HG03064 (cell line): ENCODE results near the gene ARL5A.

ENCODE experiments used
- ATAC-seq: cut with Tn5 transposase; IDR thresholded peaks from one replicate; pipeline ENCODE4 v1.9.1; 2021; ENCODE audit warnings: low read depth; ENCODE audit not compliant: unreplicated experiment

Gene ARL5A

GRCh38 chr2:151841047-151841424, 12.8 kb upstream of the ARL5A start:
- ATAC-seq = no peak

DNA sequence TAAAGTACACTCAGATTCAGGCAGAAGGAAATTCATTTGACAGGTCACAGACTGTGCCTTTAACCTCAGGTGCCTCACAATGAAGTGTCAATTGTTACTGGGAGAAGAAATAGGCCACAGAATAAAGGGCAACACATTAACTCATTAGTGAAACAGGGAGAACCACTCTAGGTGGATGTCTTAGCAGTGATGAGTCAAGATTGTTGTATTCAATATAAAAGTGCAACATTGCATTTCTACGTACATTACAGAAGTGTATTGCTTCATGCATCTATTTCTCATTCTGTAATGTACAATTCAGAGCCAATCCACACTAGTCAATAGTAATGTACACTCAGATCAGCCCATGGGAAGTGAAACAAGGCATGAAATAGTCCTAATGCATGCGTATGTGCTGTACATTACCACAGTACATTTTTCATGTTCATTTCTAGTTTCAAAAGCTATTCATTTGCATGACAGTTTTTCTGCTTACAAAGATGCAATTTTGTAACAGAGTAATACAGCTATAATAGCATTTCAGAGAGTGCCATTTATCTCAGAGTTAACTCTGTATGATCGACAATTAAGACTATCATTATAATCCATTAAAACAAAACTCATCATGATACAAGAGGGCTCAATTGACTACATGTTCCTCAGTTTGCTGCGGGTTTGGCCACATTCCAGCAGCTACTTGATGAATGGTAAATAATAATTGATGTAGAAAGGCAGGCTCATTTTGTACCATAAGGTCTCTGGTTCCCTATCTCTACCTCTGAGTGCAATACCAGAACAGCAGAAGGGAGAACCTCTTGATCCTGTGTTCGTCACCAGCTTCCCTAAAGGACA, 12.2 kb upstream of the ARL5A start:
- ATAC-seq = peak; percentile 99

DNA sequence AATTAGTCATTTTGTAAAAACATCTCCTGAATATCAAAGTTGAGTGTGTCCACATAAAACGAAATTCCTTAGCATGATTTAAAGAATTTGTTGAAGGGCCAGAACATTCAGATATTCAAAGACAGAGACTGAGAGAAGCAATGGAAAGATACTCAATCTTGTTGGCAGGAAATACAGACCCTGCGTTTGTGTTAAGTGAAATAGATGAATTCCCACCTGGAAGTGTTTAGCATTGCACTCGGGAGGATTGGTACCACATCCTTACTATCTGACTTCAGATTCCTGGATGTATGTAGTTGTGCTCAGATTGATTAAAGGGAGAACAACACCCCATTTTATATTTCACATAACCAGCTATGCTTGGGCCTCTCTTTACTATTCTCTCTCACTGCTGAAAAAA, 9.7 kb upstream of the ARL5A start:
- ATAC-seq = no peak

- peak; percentile 68 for ATAC-seq
Observed at GRCh38 chr2:151833984-151834383, 5.8 kb upstream of the ARL5A start.

DNA sequence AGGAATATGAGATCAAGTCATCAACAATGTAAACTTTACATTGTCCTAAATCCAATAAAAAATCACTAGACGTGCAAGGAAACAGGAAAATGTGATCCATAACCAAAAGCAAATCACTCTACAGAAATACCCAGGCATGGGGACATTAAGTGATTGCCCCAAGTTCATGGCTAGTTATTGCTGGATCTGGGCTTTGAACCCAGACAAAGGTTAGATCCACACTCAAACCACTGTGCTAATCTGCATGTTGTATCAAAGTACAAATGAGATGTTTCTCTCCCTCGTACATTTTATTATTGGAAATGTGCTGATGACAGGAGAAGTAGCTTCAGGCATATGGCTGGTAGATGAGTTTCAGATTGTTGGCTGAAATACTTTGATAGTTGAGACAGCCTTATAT, 2.7 kb upstream of the ARL5A start:
- ATAC-seq = no peak

- no peak for ATAC-seq
Observed at GRCh38 chr2:151828890-151829324, 686 bp upstream of the ARL5A start.

DNA sequence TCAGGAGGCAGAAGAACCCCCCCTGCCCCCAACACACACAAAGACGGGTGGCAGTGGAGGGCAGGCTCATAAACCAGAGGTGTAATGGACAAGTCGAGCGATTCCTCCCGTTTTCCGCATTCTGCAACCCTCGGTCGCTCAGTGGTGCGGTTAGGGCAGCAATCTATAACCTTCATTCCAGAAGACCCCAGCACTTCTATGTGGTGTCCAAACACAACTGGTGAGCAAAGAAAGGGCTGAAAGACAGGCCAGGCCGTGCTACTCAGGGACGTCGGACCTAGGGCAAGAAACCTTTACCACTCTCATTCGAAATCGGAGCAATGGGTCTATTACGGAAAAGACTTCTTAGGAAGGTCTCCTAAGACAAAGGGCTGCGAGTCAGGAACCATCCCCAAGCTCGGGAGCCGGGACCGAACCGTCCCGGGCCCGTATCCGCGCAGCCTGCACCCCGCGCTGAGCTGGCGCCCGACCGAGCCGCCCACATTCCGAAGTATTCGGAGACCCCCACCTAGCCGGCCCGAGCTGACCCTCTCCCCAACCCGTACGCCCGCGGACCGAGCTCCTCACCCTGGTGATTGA, 568 bp downstream of the ARL5A start:
- ATAC-seq = peak; percentile 8

GRCh38 chr2:151826737-151827157, 1.5 kb downstream of the ARL5A start:
- ATAC-seq = no peak

- ATAC-seq = no peak
Observed at GRCh38 chr2:151824886-151825285, 3.3 kb downstream of the ARL5A start.

GRCh38 chr2:151823651-151824050, 4.6 kb downstream of the ARL5A start:
- no peak for ATAC-seq

DNA sequence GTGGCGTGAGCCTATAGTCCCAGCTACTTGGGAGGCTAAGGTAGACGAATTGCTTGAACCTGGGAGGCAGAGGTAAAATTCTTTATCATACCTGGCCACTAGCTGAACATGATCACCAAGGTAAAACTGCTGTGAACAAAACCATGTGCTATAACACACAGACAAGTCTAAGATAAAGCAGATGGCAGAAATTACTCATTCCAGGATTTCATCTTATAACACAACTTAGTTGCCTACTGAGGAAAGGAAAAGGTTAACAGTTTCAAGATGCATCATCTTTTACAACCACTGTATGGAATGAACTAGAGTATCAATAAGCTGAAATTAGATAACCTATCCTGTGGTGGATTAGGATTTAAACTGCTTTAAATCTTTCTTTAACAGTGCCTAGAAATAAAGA, 8.3 kb downstream of the ARL5A start:
- no peak for ATAC-seq

- no peak for ATAC-seq
Observed at GRCh38 chr2:151817929-151818328, 10.3 kb downstream of the ARL5A start.

DNA sequence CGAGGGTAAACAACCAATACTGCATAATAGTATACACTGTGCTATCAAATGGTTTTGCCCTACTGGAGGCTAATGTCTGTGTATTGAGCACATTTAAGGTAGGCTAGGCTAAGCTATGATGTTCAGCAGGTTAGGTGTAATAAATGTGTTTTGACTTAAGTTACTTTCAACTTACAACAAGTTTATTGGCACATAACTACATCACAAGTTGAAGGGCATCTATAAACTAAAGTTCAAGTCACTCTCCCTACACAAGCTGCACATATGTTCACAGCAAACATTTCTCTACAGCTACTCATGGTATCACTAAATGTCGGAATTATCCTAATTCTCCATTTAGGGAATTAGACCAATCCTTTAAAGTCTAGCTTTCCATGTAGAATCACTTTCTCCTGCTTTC, 11.4 kb downstream of the ARL5A start:
- no peak for ATAC-seq

- no peak for ATAC-seq
Observed at GRCh38 chr2:151815821-151816489, 12.3 kb downstream of the ARL5A start.

GRCh38 chr2:151810489-151810888, 17.7 kb downstream of the ARL5A start:
- no peak for ATAC-seq

DNA sequence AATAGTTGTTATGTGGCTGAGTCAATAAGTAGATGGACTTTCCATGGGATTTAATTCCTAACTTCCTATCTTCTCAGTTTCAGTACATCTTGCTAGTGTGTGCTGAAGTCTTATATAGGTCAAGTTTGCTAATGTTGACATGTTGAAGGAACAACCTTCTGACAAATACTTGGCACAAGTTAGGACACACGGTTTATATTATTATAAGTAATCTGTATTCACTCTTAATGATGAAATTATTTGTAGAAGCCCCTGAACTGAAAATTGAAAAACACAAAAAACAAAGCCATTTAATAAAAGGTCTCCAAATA, 19.2 kb downstream of the ARL5A start:
- no peak for ATAC-seq

GRCh38 chr2:151808258-151809072, 19.8 kb downstream of the ARL5A start:
- ATAC-seq = no peak

GRCh38 chr2:151805961-151806360, 22.3 kb downstream of the ARL5A start:
- ATAC-seq = no peak

- ATAC-seq = no peak
Observed at GRCh38 chr2:151805343-151805742, 22.9 kb downstream of the ARL5A start.

DNA sequence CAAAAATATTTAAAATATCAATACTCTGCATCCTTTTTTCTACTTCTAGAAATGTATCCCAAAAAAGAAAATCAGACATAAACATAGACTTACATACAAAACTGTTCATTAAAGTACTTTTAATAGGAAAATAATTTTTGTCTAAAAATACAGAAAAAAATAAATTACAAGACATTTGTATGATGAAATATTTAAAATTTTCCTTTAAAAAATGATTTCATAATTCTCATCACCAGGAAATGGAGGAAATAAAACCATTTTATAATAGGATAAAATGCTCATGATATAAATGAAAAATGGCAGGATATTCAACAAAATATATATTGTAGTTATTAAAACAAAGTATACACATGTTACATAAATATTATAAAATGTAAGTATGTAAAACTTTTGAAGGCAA, 24.4 kb downstream of the ARL5A start:
- ATAC-seq = no peak

GRCh38 chr2:151802315-151802714, 25.9 kb downstream of the ARL5A start:
- ATAC-seq = no peak
